ENCODE measurements around the gene NOTCH2. TPM values are rescaled to one million over a fixed set of nuclear protein-coding genes. Genes with fewer than 3 reads are reported as not detected.

The NOTCH2 gene
- polyA plus RNA-seq, 3 donors = 47.3 to 108 (median 86.6) TPM

DNA sequence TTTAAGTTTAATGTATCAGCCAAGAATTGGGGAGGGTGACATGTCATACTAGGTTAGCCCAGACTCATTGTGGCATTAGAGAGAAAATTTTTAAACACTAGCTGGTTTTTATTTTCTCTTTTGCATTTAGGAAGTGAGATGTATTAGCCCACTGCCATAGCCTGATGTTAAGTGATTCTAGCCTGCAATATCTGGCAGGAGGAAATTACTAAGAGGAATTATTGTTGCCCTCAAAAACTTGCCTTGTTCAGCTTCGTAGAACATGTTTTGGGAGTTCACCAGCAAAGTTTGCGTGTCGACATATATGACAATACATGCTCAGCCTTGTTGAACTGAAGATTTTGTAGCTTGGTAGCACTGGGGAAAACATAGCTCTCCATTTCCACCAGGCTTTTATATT is 185.6 kb downstream of the NOTCH2 start:
- Histone ChIP-seq H4K20me1 (ENCODE audit: insufficient read depth, low read length) (no peaks in the 10 kb centered on the region), H3K27me3 (ENCODE audit: control insufficient read depth in 2 of 2, insufficient read depth in 2 of 2, low read length in 2 of 2) (no peaks in the 10 kb centered on the region), H3K4me1 (ENCODE audit: control insufficient read depth in 1 of 2, insufficient read depth in 2 of 2, low read length in 2 of 2) (peaks cover 37 to 44% of the 10 kb centered on the region in 2 donors), H3K4me3 (replicated peaks in 1 of 3; ENCODE audit: low read depth in 2 of 3, low read length in 3 of 3) (no peak overlapping the region), H3K9me3 (replicated peaks in 1 of 2; ENCODE audit: control insufficient read depth in 1 of 2, insufficient read depth in 1 of 2, low read length in 2 of 2) (peaks cover 5 to 12% of the 10 kb centered on the region in 2 donors), H3K79me2 (ENCODE audit: insufficient read depth, low read length) (no peaks in the 10 kb centered on the region), H3K4me2 (replicated peaks; ENCODE audit: extremely low read depth, low read length, poor library complexity, severe bottlenecking) (no peak overlapping the region), H3K9ac (ENCODE audit: insufficient read depth, low read length, poor library complexity, severe bottlenecking) (peak overlapping the region; percentile 11), H2AFZ (ENCODE audit: insufficient read depth, low read depth, low read length, poor library complexity, severe bottlenecking) (no peak overlapping the region), H3K36me3 (replicated peaks in 1 of 2; ENCODE audit: control insufficient read depth in 1 of 2, insufficient read depth in 2 of 2, low read length in 2 of 2) (no peaks in the 10 kb centered on the region), H3K27ac (ENCODE audit: low read depth in 1 of 2, low read length in 2 of 2) (peak overlapping the region in 1 of 2 donors; percentile 84)
- Mint-ChIP-seq H3K27me3 (ENCODE audit: low read depth in 3 of 3) (peaks cover 0 to 5% (median 0%) of the 10 kb centered on the region in 3 donors), H3K9me3 (peaks cover 8 to 13% (median 11%) of the 10 kb centered on the region in 7 donors), H3K27ac (no peak overlapping the region), H3K36me3 (peaks cover 4 to 6% of the 10 kb centered on the region in 2 donors), H3K4me1 (peaks cover 5% of the 10 kb centered on the region), H3K4me3 (no peak overlapping the region)
- 17% methylated on average over 1 of the region's 3 CpGs for WGBS (ENCODE audit: insufficient coverage)
- TF ChIP-seq, protein P1, sequence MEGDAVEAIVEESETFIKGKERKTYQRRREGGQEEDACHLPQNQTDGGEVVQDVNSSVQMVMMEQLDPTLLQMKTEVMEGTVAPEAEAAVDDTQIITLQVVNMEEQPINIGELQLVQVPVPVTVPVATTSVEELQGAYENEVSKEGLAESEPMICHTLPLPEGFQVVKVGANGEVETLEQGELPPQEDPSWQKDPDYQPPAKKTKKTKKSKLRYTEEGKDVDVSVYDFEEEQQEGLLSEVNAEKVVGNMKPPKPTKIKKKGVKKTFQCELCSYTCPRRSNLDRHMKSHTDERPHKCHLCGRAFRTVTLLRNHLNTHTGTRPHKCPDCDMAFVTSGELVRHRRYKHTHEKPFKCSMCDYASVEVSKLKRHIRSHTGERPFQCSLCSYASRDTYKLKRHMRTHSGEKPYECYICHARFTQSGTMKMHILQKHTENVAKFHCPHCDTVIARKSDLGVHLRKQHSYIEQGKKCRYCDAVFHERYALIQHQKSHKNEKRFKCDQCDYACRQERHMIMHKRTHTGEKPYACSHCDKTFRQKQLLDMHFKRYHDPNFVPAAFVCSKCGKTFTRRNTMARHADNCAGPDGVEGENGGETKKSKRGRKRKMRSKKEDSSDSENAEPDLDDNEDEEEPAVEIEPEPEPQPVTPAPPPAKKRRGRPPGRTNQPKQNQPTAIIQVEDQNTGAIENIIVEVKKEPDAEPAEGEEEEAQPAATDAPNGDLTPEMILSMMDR (IDR thresholded peaks at IDR 0.05) = no peak
- intact Hi-C loops (cut with micrococcal nuclease) = no loop called here
- peak in 2 of 3 donors; percentile 13 for DNase-seq

DNA sequence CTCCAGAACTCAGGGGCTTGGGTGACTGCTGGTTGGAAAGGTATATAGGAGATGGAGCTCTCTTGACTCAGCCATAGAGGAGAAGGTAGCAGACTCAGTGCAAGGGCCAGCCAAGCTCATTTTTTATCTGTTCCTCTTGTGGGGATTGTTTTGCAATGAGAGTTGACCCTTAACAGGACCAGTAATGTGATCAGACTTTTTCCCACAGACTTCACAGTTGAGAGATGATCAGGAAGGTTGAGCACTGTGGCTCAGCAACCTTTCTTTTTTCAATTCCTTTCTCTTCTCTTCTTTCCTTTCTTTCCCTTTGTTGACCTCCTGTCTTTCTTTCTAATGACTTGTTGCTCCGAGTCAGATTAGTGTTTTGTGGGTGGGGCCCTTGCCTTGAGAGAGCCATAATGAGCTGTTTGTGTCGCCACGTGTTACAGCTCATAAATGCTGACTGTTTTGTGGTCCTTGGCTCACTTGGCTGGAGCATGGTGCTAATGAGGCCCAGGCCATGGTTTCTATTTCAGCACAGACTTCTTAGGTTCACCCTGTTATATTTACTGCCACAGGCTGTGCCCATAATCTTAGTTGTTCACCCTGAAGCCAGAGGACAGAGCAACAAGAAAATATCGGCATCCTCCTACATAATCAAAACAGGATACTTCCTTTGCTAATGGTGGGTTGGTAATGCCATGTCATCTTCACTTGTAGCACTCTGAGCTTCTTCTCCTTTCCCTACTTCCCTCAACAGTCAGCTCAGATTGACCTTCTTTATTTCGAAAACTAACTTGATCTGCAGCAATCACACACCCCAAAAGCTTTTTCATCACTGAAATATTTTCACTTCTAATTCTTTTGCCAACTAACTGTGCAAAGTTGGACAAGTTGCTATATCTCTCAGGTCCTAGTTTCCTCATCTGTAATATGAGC is 187.1 kb downstream of the NOTCH2 start:
- H3K9ac ChIP-seq (ENCODE audit: insufficient read depth, low read length, poor library complexity, severe bottlenecking) = no peak overlapping the region
- H3K4me3 ChIP-seq (replicated peaks in 1 of 3; ENCODE audit: low read depth in 2 of 3, low read length in 3 of 3) = peak overlapping the region in 1 of 3 experiments; percentile 51
- TF ChIP-seq, protein P1 (IDR thresholded peaks at IDR 0.05) = no peak
- H3K9me3 ChIP-seq (replicated peaks in 1 of 2; ENCODE audit: control insufficient read depth in 1 of 2, insufficient read depth in 1 of 2, low read length in 2 of 2) = no peaks in the 10 kb centered on the region
- H3K4me1 ChIP-seq (ENCODE audit: control insufficient read depth in 1 of 2, insufficient read depth in 2 of 2, low read length in 2 of 2) = peaks cover 37 to 45% of the 10 kb centered on the region in 2 donors
- H3K27me3 Mint-ChIP-seq (ENCODE audit: low read depth in 3 of 3) = peaks cover 0 to 5% (median 0%) of the 10 kb centered on the region in 3 donors
- peaks cover 0 to 3% (median 0%) of the 10 kb centered on the region in 7 donors for H3K9me3 Mint-ChIP-seq
- H3K4me3 Mint-ChIP-seq = no peak overlapping the region
- H3K4me1 Mint-ChIP-seq = peaks cover 5% of the 10 kb centered on the region
- peak overlapping the region; percentile 54 to 84 for H3K27ac ChIP-seq (ENCODE audit: low read depth in 1 of 2, low read length in 2 of 2)
- H3K79me2 ChIP-seq (ENCODE audit: insufficient read depth, low read length) = no peaks in the 10 kb centered on the region
- H2AFZ ChIP-seq (ENCODE audit: insufficient read depth, low read depth, low read length, poor library complexity, severe bottlenecking) = peak overlapping the region; percentile 60
- H3K27me3 ChIP-seq (ENCODE audit: control insufficient read depth in 2 of 2, insufficient read depth in 2 of 2, low read length in 2 of 2) = no peaks in the 10 kb centered on the region
- 17% methylated on average over 3 of the region's 5 CpGs for WGBS (ENCODE audit: insufficient coverage)
- H3K4me2 ChIP-seq (replicated peaks; ENCODE audit: extremely low read depth, low read length, poor library complexity, severe bottlenecking) = peak overlapping the region; percentile 59
- no peaks in the 10 kb centered on the region for H3K36me3 ChIP-seq (replicated peaks in 1 of 2; ENCODE audit: control insufficient read depth in 1 of 2, insufficient read depth in 2 of 2, low read length in 2 of 2)
- H3K36me3 Mint-ChIP-seq = no peaks in the 10 kb centered on the region
- intact Hi-C loops (cut with micrococcal nuclease) = no loop called here
- no peak overlapping the region for H3K27ac Mint-ChIP-seq
- DNase-seq = peak; percentile 45 to 53 (median 51)
- no peaks in the 10 kb centered on the region for H4K20me1 ChIP-seq (ENCODE audit: insufficient read depth, low read length)
